Activated naive CD4-positive, alpha-beta T cell treated with anti-CD3 and anti-CD28 coated beads, Interleukin-2, amount 50 U/mL, for 72 hours (primary cell): ENCODE data around the gene XRCC4. TPM values are rescaled to one million over a fixed set of nuclear protein-coding genes. Genes with fewer than 3 reads are reported as not detected.
"Not testable (repeated sequence)": the region's sequence is repeated elsewhere in the genome, so short reads cannot be mapped to it uniquely, and the experiment has no call there.

Source experiments
- ATAC-seq, 2 donors: fragments of 150-1000 bp; cut with Tn5 transposase; 2 replicates each; pipeline ENCODE4 v1.10.0; 2021; ENCODE audit warnings: mild to moderate bottlenecking in 2 of 2, moderate library complexity in 2 of 2
- DNase-seq, 2 donors: peaks; one replicate each; pipeline ENCODE4 v3.0.0; 2021 to 2022; ENCODE audit warnings: low spot score in 2 of 2
- H3K27ac Mint-ChIP-seq, 2 donors: one replicate each; pipeline ENCODE4 v1.8.0; 2022; ENCODE audit warnings: mild to moderate bottlenecking in 2 of 2, mixed read lengths in 2 of 2
- H3K36me3 Mint-ChIP-seq, 2 donors: one replicate each; pipeline ENCODE4 v1.8.0; 2022; ENCODE audit warnings: mixed read lengths in 2 of 2
- H3K9me3 Mint-ChIP-seq, 2 donors: one replicate each; pipeline ENCODE4 v1.8.0; 2022; ENCODE audit warnings: mixed read lengths in 2 of 2
- total RNA-seq, 2 donors: library from RNA; stranded (reverse); gene quantifications; one replicate each; pipeline ENCODE4 v1.2.3, GENCODE V29; 2022

Gene XRCC4
- total RNA-seq, 2 donors from 2014 or later: 13.3 to 13.6 TPM

DNA sequence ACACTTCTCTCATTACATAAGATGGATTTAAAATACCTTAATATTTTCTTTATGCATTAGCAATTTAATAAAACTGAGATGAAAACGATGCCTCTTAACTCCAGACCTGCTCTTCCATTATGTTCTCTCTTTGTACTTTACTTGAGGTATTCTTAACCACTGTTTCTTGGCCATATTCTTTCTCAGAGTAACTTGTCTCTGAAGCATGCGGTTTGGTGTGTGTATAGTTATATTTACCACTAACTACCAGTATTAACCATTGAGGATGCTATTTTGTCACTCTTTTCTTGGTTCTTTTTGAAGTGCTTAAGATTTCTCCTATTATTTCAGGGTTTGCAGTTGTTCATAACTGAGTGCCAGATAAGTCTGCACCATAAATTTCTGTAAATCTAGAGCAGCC is 18.0 kb upstream of the XRCC4 start:
- H3K36me3 Mint-ChIP-seq: peaks cover 23 to 24% of the 10 kb centered on the region in 2 donors
- DNase-seq (no peak), ATAC-seq (no peak)
- H3K27ac Mint-ChIP-seq: no peak overlapping the region
- no peaks in the 10 kb centered on the region for H3K9me3 Mint-ChIP-seq

DNA sequence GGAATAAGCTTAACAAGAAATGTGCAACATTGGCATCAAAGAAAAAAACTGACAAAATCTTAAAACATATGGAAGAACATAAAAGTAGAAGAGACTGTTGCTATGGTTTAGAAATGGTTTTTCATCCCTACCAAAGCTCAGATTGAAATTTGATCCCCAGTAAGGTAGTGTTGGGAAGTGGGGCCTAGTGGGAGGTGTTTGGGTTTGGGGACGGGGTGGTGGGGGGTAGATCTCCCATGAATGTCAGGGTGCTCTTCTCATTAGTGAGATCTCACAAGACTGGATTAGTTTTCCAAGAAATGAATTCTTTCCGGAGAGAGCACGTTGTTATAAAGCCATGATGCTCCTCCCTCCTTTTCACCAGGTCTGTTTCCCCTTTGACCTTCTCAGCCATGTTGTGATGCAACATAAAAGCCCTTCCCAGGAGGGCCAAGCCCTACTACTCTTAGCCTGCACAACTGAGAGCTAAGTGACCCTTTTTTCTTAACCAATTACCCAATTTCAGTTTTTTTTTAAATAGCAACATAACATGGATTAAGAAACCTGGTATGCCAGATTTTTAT is 10.7 kb upstream of the XRCC4 start:
- H3K36me3 Mint-ChIP-seq: peaks cover 0 to 4% of the 10 kb centered on the region in 2 donors
- ATAC-seq (no peak), DNase-seq (no peak)
- no peaks in the 10 kb centered on the region for H3K9me3 Mint-ChIP-seq
- no peak overlapping the region for H3K27ac Mint-ChIP-seq

DNA sequence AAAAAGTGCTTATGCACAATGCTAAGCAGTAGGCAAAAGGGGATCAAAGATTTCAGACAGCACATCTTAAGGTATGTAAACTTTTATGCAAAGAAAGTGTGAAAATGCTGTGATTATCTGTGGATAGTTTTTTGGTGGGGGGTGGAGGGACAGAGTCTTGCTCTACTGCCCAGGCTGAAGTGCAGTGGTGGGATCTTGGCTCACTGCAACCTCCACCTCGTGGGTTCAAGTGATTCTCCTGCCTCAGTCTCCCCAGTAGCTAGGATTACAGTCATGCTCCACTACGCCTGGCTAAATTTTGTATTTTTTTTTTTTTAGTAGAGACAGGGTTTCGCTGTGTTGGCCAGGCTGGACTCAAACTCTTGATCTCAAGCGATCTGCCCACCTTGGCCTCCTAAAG is 10.0 kb upstream of the XRCC4 start:
- H3K36me3 Mint-ChIP-seq, H3K9me3 Mint-ChIP-seq, H3K27ac Mint-ChIP-seq, ATAC-seq, DNase-seq: not testable (repeated sequence)

DNA sequence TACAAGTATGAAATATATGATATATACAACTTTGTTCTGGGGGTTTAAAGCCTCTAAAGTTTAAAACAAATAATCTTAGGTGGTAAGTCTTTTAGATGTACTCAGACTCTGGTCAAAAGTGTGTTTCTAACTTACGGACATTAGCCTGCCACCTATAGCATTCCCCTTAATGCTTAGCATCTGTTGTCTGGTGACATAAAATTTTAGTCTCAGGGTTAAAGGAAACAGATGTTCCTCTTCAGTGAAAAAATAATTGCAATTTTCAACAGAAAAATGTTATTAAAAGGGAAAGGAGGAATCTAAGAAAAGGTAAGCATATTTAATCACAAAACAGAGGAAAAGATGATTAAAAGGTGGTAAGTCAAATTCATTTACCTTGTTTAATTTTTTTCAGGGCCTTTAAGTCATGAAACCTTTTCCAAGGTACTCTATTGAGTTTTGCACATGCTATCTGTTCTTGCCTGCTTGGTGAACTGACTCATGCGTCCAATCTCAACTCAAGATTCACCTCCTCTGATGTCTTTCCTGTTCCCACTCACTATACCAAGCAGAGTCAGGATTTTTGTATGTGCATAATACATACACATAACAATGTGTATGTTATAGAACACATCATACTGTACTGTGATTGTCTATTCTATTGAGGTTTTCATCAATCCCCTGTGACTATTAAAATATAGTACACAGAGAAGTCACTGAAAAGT is 8.1 kb upstream of the XRCC4 start:
- Mint-ChIP-seq H3K27ac (no peak overlapping the region), H3K36me3 (peaks cover 5 to 16% of the 10 kb centered on the region in 2 donors), H3K9me3 (no peaks in the 10 kb centered on the region)
- ATAC-seq (no peak), DNase-seq (no peak)

DNA sequence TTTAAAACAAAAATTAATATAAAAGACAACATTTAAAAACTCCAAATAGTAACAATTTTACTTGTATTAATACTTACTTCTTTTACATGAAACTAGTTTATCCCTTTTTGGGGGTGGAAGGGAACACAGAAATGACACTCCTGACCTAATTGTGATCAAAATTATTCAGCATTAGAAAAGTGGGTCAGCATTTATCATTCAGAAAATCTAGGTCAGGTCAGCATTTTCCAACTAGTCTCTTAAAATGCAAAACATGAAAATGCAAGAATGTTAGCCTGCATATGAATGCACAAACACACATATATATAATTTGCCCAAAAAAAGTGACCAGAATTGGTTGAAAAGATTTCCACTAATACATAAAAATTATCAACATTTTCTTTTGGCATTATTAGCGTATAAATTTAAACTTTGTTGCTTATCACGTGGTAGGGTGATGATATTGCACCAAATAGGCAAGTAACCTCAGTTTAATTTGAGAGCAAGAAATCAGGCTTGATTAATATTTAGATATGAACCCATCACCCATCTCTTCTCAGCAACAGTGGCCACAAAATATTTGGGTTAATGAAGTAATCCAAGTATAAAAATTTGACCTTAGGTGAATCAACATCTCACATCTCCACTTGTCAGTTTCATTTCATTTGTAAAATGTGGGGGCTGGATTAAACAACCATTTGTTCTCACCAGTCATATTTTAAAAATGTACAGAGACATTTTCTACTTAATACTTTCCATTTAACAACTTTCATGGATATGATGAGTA is 5.9 kb upstream of the XRCC4 start:
- ATAC-seq (no peak), DNase-seq (no peak)
- Mint-ChIP-seq H3K9me3 (no peaks in the 10 kb centered on the region), H3K36me3 (peaks cover 13 to 27% of the 10 kb centered on the region in 2 donors), H3K27ac (no peak overlapping the region)

DNA sequence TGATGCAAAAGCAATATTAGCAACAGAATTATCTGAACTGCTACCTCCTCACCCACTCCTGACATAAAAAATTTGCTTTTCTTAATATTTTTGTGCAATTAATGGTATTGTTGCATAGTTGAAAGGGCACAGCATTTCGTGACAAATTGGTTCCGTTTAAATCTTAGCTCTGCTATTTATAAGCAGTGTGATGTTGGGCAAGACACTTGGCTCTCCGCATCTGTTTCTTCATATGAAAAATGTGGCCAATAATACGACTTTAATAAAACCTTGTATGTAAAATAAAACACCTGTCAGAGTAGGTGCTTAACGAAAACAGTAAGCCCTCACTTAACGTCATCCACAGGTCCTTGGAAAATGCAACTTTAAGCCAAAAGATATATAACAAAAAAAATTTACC is 4.4 kb upstream of the XRCC4 start:
- H3K27ac Mint-ChIP-seq: no peak overlapping the region
- H3K36me3 Mint-ChIP-seq: peaks cover 28 to 38% of the 10 kb centered on the region in 2 donors

DNA sequence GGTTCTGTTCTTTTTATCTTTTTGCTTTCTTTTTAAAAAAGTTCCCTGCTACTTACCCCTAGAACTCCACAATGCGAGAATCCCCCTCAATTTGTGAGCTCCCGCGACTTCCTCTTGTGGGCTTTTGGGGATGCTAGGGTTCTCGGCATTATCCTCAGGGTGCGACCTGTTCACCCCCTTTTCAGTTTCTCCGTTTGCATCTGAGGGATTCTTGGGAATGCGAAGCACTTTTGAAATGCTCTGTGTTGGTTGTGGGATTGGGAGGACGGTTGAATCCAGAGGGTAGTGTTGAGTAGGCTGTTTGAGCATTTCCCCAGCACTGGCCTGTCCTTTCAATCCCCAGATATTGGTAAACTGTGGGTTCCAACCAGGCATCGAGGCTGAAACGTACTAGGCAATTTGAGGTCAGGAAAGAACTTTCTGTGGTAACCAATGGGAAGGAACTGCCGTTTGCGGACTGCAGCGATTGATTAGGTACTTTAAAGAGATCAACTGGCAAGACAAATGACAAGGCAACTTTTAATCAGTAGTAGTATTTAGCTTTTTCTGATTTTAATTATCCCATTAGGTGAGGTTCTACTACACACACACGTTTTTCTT is 415 bp downstream of the XRCC4 start:
- Mint-ChIP-seq H3K9me3 (no peaks in the 10 kb centered on the region), H3K27ac (peak overlapping the region; percentile 98 to 99), H3K36me3 (peaks cover 34 to 38% of the 10 kb centered on the region in 2 donors)
- ATAC-seq (peak; percentile 3 to 7), DNase-seq (no peak)

More for the DNA sequence above, 4.4 kb upstream of the XRCC4 start:
- ATAC-seq (no peak), DNase-seq (no peak)
- no peaks in the 10 kb centered on the region for H3K9me3 Mint-ChIP-seq

DNA sequence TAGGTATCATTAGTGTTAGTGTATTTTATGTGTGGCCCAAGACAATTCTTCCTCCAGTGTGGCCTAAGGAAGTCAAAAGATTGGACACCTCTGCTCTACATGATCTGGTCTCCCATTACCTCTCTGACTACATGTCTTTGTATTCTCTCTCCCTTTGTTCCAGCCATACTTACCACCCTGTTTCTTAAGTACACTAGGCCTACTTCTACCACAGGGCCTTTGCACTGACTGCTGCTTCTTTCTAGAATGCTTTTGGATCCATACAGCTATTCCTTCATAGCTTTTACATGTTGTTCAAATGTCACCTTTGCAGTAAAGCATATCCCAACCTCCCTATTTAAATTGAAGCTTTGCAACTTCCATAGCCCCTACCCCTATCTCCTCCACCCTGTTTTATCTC is 5.4 kb downstream of the XRCC4 start:
- H3K9me3 Mint-ChIP-seq: no peaks in the 10 kb centered on the region
- ATAC-seq: no peak
- no peak for DNase-seq
- peaks cover 5 to 8% of the 10 kb centered on the region in 2 donors for H3K36me3 Mint-ChIP-seq
- H3K27ac Mint-ChIP-seq: no peak overlapping the region

DNA sequence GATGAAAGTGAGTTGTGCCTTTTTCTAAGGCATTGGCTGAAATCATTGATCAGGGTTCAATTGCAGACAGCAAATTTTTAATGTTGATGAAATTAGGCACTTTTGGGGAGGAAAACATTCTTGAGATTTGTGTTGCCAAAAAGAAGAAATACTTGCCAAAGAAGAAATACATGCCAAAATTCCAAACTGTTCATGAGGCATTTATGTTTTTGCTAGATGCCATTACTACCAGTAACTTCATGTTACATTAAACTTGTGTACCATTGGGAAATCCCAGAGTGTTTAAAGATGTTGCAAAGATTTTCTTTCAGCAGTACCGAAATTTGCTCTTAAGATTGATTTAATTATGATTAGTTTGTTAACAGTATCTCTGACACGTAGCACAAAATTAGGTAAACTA is 7.0 kb downstream of the XRCC4 start:
- DNase-seq (no peak), ATAC-seq (no peak)
- H3K36me3 Mint-ChIP-seq: no peaks in the 10 kb centered on the region
- no peaks in the 10 kb centered on the region for H3K9me3 Mint-ChIP-seq
- no peak overlapping the region for H3K27ac Mint-ChIP-seq

DNA sequence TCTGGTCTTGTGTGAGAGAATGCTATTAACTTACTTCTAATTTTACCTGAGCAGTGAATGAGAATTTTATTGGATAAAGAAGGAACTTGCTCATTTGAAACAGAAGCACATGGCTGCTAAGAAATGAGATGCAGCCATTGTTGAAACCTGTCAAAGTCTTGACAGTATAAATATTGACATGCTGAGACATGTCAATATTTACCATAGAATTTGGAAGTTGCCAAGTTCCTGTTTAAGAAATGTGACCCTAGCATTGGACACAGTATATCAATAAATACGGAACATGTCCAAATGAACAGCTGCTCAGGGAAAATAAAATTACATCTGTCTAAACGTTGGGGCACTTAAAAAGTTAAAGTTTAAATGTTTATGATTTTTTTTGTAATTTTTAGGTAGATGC is 7.8 kb downstream of the XRCC4 start:
- H3K27ac Mint-ChIP-seq: no peak overlapping the region
- no peaks in the 10 kb centered on the region for H3K9me3 Mint-ChIP-seq
- DNase-seq: no peak
- ATAC-seq: no peak
- H3K36me3 Mint-ChIP-seq: peaks cover 0 to 2% of the 10 kb centered on the region in 2 donors

DNA sequence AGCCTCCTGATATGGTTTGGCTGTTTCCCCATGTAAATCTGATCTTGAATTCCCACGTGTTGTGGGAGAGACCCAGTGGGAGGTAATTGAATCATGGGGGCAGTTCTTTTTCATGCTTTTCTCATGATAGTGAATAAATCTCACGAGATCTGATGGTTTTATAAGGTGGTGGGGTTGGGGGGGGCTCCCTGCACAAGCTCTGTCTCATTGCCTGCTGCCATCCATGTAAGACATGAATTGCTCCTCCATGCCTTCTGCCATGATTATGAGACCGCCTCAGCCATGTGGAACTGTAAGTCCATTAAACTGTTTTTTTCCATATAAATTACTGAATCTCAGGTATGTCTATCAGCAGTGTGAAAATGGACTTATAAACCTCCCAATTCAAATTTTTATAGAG is 12.8 kb downstream of the XRCC4 start:
- no peak for DNase-seq
- Mint-ChIP-seq H3K36me3 (peaks cover 29 to 43% of the 10 kb centered on the region in 2 donors), H3K27ac (no peak overlapping the region), H3K9me3 (peaks cover 18 to 22% of the 10 kb centered on the region in 2 donors)
- no peak for ATAC-seq

DNA sequence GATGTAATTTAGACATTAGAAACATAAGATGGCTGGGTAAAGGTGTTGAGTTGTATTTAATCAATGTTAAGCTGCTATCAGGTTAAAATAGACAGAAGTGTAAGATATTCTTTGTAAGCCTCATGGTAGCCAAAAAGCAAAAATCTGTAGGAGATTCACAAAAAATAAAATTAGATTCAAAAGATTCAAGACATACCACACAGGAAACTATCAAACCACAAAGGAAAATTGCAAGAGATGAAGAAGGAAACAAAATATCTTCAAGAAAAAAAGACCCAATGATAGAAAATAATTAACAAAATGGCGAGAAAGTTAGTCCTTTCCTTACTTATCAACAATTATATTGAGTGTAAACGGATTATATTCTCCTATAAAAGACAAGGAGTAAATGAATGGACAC is 15.3 kb downstream of the XRCC4 start:
- no peak for ATAC-seq
- H3K9me3 Mint-ChIP-seq: peaks cover 18 to 25% of the 10 kb centered on the region in 2 donors
- no peak for DNase-seq
- peaks cover 39 to 52% of the 10 kb centered on the region in 2 donors for H3K36me3 Mint-ChIP-seq
- no peak overlapping the region for H3K27ac Mint-ChIP-seq

DNA sequence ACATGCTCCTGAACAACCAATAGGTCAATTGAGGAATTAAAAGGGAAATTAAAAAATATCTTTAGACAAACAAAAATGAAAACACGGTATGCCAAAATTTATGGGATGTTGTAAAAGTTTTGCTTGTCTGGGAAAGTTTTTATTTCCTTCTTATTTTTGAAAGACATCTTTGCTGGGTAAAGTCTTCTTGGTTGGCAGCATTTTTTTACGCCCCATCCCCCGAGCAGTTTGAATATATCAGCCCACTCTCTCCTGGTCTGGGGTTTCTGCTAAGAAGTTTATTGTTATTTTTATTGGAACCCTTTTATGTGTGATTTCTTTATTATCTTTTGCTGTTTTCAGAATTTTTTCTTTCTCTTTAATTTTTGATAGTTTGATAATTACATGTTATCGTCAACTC is 16.3 kb downstream of the XRCC4 start:
- no peak overlapping the region for H3K27ac Mint-ChIP-seq
- ATAC-seq: no peak
- peaks cover 18 to 25% of the 10 kb centered on the region in 2 donors for H3K9me3 Mint-ChIP-seq
- no peak for DNase-seq
- peaks cover 39 to 52% of the 10 kb centered on the region in 2 donors for H3K36me3 Mint-ChIP-seq

DNA sequence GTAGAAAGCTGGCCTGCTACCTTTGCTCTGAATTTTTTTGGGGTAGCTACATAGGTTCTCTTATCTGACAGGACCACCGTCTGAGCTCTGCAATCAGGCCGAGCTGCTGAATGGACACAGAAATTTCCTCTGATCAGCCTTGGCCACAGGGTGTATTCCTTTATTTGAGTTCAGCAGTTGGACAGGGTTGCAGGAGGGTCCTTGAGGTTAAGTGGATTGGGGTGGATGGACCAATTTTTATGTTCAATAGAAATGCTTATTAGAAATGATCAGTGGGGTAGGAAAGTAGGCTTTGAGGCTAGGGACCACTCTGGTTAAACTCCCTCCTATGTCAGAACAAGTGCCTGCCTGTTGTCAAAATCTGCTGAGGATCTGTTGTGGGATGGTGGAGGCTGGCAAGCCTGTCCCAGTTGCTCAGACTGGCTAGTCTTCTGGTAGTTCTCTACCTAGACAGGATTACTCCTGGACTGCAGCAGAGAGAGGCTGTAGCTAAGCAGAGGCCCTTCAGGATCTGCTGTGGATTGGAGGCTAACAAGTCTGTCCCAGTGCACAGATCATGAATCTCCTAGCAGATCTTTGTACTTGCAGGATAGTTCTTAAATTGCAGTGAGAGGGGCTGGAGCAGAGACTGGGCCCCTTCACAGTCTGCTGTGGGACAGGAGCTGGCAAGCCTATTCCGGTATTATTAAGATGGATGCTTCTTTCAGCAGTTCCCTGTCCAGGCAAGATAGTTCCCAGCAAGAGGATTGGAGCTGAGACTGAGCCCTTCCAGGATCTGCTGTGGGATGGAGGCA is 18.0 kb downstream of the XRCC4 start:
- no peak for DNase-seq
- Mint-ChIP-seq H3K27ac (no peak overlapping the region), H3K36me3 (peaks cover 37 to 48% of the 10 kb centered on the region in 2 donors), H3K9me3 (peaks cover 18 to 25% of the 10 kb centered on the region in 2 donors)
- no peak for ATAC-seq

DNA sequence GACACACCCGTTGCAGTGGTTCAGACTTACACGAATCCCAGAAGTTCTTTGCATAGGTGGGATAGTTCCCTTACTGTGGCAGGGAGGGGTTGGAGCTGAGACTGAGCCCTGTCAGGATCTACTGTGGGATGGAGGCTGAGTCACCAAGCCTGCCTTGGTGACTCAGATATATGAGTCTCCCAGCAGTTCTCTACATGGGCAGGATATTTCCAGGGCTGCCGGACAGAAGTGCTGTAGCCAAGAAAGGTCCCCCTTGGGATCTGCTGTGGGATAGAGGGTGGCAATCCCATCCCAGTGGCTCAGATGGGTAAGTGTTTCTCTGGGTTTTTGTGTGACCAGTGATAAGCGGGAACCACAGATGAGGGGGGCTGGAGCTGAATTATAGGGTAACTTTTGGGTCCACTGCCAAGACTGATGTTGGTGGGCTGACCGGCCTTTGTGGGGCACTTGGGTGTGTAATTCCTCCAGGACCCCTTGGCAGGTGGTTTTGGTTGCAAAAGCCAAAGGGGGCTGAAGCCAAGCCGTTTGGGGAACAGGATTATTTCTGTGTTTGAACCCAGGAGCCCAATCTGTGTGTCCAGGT is 18.7 kb downstream of the XRCC4 start:
- DNase-seq: no peak
- ATAC-seq: peak in 1 of 2 donors; percentile 50
- Mint-ChIP-seq H3K9me3 (peaks cover 18 to 25% of the 10 kb centered on the region in 2 donors), H3K36me3 (peaks cover 34 to 41% of the 10 kb centered on the region in 2 donors), H3K27ac (no peak overlapping the region)
